Measurements from ENCODE around the gene APEX2.
"Not testable (repeated sequence)": the region's sequence is repeated elsewhere in the genome, so short reads cannot be mapped to it uniquely, and the experiment has no call there.

The APEX2 gene, protein sequence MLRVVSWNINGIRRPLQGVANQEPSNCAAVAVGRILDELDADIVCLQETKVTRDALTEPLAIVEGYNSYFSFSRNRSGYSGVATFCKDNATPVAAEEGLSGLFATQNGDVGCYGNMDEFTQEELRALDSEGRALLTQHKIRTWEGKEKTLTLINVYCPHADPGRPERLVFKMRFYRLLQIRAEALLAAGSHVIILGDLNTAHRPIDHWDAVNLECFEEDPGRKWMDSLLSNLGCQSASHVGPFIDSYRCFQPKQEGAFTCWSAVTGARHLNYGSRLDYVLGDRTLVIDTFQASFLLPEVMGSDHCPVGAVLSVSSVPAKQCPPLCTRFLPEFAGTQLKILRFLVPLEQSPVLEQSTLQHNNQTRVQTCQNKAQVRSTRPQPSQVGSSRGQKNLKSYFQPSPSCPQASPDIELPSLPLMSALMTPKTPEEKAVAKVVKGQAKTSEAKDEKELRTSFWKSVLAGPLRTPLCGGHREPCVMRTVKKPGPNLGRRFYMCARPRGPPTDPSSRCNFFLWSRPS

DNA sequence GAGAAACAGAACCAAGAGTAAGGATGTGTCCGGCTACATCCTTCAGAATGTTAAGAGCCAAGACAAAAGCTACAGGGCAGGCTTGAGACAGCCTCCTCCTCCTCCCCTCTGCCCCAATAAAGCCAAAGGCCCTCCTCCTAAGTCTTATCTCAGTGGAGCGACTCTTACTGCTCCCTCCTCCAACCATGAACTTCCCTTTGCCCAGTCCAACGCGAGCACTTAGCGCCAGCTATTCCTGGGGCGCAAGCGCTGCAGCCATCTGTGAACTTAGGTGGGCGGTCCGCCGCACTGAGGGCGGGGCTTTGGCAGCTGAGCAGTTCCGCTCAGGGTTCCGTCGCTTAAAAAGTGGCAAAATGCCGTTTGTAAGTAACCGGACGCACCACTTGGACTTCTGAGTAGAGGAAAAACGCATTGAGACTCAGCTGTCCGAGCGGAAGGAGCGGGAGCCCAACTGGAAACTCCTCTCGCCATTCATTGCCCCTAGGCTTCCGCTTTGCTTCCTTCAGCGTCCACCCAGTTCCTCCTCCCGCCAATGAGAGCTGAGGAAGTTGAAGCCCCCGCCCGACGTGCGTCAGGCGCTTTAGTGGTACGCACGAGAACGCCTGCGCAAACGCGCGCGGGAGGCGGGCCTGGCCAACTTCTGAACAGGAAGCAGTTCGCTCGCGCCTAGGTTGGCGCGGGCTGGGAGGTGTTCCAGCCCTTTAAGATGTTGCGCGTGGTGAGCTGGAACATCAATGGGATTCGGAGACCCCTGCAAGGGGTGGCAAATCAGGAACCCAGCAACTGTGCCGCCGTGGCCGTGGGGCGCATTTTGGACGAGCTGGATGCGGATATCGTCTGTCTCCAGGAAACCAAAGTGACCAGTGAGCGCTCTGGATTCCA is at the start of gene APEX2:
Gene APEX2, plus strand, starts transcription at position 647 of the 882 bp plus-strand sequence. Its CDS starts 60 bp downstream, at position 707.
- peak; percentile 80 for DNase-seq (ENCODE audit: low read depth)

DNA sequence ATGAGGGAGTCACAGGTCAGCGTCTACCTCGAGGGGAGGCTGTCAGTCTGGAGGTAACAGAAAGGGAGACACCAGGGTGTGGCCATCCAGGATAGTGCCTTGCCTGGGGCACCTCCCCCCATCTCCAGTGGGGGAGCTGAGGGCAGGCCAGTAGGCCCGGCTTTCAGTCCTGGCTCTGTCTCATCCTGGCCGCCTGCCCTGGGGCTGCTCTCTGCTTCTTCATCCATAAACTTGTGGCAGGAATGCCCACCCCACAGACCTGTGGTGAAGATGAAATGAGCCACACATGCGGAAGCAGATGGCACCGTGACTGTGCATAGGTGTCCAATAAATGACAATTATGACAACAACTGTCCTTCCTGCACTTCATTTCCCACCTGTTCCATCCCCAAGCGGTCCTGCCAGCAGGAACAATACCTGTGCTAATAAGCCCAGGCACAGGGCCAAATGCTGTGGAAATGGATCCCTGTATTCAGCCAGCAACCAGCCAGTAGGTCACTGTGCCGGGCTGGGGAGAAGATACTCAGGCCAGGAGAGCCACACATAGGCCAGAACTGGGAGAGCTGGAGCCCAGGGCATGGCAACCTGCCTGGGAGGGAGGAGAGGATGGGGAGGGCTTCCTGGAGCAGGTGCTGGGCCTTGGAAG is 49.3 kb upstream of the APEX2 start:
- no peak for DNase-seq (ENCODE audit: low read depth)

DNA sequence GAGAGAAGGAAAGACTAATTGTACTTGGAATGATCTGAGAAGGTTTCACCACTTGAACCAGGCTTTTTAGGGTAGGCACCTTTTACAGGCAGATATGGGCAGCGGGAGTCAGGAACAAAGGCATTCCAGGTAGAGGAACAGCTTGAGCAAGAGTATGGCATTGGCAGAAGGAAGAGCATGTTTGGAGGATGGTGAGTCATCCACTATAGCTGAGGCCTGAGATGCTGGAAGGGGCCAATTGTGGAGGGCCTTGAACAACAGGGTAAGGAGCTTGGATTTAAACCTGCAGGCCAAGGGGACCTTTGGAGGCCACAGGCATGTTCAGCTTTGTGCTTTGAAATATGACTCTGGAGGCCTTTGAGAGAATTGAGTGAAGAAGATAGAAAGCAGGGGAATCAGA is 38.4 kb upstream of the APEX2 start:
- no peak for DNase-seq (ENCODE audit: low read depth)

DNA sequence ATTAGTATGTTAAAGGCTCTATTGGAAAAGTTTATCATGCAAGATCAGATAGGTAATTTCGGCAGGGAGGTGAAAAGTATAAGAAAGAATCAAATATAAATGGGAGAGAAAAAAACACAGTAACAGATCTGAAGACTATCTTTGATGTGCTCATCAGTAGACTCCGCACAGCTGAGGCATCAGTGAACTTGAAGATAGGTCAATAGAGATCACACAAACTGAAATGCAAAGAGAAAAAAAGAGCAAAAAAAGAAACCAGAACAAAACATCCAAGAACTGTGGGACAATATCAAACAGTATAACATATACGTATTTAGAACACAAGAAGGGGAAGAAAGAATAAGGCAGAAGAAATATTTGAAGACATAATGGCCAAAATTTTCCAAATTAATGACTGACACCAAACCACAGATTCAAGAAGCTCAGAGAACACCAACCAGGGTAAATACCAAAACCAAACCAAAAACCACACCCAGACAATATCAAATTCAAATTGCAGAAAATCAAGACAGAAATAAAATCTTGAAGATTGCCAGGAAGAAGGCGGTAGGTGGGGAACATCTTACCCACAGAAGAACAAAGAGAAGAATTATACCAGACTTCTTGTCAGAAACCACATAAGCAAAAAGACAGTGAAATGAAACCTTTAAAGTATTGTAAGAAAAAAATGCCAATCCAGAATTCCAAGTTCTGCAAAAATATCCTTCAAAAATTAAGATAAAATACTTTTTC is 35.2 kb upstream of the APEX2 start:
- DNase-seq (ENCODE audit: low read depth) = no peak

DNA sequence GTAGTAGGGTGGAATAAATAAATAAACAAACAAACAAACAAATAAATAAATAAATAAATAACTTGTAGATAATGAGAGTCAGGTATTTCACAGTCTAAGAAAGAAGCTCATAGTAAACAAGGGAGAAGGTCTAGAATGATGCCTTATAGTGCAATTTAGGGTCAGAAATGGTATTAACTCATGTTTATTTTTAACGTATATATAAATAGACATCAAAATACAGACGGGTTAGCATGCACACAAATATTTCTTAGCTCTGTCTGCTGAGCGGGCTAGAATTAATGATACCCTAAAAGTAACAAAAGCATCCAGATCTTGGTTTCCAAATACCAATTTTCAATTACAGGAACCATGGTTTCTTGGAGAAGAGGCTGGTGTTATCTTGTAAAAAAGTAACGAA is 22.8 kb upstream of the APEX2 start:
- no peak for DNase-seq (ENCODE audit: low read depth)

DNA sequence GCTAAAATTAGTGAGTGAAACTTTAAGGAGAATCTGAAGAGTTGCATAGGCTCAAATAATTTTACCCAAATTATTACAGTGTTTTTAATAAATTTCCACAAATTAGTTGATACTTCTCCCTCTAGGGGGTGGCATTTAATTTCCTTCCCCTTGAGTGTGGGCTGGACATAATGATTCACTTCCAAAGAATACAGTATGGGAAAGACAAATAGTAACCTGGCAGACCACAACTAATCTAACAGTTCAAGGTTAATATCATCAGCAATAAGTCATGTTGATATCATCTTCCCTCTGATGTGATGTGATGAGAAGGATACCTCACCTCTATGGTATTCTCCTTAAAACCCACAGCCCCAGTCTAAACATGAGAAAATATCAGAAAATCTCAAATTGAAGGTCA is 21.7 kb upstream of the APEX2 start:
- no peak for DNase-seq (ENCODE audit: low read depth)

DNA sequence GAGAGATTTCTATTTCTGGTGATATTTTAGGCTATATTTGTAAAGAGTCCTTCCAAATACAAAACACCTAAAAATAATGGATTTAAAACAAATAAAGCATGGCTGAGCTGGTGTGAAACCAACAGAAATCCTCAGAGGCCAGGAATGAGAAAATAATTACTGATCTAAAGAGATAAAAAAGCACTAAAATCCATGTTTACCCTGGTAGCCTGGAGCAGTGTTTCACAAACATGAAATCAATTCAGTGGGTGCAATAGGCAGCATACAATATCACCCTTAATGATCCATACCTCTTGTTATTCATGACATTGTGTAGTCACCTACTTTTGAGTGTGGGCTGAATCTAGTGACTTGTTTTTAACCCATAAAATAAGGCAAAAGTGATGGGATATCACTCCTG is 20.7 kb upstream of the APEX2 start:
- DNase-seq (ENCODE audit: low read depth) = no peak

DNA sequence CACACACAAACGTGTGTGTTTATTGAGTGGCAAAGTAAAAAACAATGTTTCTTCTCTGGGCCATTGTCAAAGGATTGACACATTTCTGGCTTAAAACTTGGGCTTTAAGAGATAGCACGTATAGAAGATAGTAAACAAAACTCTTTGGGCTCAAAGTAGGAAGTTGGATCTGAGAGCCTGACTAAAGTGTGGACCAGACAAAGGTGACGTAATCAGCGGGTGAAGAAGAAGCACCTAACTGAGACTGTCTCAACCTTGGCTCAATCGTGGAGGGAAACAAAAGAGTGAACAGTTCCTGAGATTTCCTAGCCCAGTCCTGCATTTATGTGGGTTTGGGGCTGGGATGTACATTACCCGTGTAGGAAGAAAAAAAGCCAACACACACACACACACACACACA is 19.8 kb upstream of the APEX2 start:
- no peak for DNase-seq (ENCODE audit: low read depth)

DNA sequence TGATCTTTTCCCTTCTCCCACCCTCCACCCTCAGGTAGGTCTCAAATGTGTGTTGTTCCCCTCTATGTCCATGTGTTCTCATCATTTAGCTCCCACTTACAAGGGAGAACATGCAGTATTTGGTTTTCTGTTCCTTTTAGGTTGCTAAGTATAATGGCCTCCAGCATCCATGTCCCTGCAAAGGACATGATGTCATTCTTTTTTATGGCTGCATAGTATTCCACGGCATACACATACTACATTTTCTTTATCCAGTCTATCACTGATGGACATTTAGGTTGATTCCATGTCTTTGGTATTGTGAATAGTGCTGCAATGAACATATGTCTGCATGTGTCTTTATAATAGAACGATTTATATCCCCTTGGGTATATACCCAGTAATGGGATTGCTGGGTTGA is 16.9 kb upstream of the APEX2 start:
- DNase-seq (ENCODE audit: low read depth) = not testable (repeated sequence)

DNA sequence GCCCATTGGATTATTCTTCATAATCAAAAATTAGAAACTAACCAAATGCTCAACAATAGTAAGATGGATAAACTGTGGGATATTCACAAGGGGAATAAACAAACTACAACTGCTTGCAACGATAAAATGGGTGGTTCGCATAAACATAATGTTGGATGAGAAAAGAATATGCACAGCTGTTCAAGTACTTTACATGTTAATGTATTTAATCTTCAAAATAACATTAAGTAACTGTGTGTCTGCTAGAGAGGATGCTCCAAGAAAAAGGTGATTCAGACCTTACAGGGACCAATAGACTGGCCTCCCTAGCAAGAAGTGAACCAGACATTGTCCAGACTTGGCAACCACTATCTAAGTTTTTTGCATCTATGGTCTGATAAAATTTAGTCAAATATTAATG is 8.5 kb upstream of the APEX2 start:
- DNase-seq (ENCODE audit: low read depth) = no peak

DNA sequence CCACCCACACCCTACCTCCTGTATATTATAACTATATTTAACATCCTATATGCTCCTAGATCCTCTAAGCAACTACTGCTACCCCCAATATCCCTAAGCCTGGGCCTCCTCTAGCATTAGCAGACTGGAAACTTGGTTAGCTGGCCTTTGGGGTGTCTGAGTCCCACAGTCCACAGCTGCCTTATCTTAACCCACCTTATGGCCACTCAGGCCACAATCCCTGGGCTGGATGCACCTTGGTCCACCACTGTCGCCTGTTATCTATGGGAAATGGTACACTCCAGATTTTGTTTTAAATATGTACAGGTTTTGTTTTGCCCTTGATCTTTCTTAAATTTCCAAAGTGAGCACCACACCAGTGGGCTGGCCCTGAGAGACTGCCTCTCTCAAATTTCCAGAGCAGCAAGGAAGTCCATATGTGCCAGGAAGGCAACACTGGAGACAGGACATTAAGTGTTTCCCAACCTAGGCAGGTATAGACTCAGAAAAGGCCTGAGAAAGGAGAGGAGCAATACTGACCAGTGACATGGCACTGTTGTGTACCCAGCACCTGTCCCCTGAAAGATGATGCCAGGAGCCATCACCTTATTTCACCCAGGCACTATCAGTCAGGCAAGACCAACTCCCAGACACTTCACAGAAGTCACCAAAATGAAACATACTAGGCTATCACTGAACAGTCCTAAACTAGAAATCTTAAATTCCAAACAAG is 7.1 kb upstream of the APEX2 start:
- no peak for DNase-seq (ENCODE audit: low read depth)

DNA sequence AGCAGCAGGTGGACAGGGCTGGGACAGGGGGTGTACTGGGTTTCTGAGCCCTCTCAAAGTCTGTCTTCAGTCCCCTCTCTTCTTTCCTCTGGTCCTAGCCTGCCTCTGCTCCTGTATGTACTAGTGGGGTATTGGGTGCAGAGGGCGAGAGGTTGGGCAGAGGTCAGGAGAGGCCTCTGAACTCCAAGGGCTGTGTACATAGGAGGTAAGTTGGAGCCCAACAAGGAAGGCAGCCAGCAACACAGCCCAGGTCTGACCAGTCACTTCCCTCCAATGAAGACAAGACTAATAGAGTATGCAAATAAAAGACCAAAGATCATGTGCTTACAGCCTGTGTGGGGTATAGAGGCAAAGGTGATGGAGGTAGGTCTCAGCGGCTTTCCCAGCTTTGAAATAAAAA is 6.1 kb upstream of the APEX2 start, which contains the start of gene PFKFB1:
Gene PFKFB1, minus strand, starts transcription at position 90 of the 400 bp plus-strand sequence. CDS start 181 bp downstream, outside the sequence.
- no peak for DNase-seq (ENCODE audit: low read depth)

DNA sequence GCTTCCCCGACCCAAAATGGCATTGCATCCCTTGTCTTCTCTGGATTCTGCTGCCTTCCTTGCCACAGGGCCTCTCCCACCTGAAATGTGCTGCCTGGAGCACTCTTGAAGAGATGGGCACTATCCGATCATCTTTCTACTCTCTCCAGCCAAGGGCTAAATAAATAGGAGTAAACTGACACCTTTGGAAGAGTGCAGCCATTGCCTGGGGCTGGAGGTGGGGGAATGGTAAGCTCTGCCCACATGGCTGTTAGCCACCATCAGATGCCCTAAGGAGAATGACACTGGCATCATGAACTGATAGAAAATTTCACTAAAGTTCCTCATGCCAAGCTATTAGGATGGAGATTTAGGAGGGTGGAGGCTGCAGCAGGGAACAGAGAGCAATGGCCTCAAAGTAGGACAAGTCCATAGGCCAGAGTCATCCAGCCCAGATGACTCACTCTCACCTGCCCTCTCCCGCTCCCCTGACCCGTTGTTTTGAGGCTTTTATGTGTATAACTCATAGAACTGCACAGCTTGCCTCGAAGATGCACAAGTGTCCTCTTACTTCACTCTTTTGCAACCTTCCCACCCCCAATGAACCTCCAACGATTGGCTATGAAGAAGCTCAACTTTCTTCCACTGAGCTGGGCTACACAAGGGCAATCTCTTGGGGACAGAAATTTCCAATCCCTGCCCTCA is 5.4 kb upstream of the APEX2 start:
- no peak for DNase-seq (ENCODE audit: low read depth)

DNA sequence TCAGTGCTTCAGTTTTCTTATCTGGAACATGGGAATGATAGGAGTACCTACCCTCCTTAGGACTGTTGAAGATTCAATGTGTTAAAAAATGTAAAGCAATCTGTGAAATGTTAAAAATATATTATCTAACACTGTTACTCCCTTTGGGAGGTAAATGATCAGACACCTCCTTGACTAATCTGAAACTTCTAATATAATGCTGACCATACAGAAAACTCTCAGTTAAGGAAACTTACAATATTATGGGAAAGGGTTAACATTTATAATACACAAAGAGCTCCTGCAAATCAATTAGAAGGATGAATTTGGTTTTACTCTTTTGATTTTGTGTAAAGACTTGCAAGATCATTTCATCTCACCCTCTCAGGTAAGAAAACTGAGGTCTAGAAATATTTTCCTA is 4.5 kb upstream of the APEX2 start:
- no peak for DNase-seq (ENCODE audit: low read depth)

DNA sequence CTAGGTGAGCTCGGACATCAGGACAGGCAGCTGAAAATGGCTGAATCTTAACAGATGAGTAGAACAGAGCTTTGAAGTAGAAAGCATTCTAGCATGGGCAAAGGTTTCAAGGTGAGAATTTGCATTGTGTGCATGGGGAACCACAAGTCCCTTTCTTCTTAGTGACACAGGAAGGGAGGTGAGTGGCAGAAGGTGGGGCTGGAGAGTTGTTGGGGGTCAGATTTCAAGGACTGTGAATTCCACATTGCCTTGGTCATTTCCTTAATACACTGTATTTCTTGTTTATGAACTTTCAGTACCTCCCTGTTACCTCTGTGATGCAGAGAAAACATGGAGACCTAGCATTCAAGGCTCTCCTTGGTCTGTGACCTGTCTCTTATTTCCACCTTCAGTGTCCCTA is 4.1 kb downstream of the APEX2 start:
- DNase-seq (ENCODE audit: low read depth) = no peak

DNA sequence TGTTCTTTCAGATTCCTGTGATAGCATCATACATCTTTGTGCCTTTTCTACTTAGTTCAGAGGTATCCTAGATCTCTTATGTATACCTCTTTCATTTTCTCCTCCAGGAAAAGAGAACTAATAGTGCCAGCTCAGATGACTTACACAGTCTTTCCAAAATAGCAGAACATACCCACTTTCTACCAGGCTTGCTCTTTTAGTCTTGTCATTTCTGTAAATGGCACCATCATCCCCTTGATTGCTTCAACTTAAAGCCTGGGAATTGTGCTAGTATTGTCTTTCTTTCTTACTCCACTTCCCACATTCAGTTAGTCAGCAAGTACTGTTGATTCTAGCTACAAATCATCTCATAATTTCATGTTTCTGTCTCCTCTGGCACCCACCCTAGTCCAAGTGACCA is 5.1 kb downstream of the APEX2 start:
- no peak for DNase-seq (ENCODE audit: low read depth)

DNA sequence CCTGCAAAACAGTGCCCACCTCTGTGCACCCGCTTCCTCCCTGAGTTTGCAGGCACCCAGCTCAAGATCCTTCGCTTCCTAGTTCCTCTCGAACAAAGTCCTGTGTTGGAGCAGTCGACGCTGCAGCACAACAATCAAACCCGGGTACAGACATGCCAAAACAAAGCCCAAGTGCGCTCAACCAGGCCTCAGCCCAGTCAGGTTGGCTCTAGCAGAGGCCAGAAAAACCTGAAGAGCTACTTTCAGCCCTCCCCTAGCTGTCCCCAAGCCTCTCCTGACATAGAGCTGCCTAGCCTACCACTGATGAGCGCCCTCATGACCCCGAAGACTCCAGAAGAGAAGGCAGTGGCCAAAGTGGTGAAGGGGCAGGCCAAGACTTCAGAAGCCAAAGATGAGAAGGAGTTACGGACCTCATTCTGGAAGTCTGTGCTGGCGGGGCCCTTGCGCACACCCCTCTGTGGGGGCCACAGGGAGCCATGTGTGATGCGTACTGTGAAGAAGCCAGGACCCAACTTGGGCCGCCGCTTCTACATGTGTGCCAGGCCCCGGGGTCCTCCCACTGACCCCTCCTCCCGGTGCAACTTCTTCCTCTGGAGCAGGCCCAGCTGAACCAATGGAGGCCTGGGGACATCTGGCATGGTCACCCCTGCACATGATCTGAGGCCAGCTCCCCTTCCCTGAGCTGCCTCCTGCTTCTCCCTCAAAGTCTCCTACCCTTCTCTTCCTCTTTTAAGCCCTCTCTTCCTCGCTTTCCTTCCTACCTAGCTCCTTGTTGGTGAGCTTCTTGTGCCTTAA is 6.9 kb downstream of the APEX2 start:
- DNase-seq (ENCODE audit: low read depth) = no peak

DNA sequence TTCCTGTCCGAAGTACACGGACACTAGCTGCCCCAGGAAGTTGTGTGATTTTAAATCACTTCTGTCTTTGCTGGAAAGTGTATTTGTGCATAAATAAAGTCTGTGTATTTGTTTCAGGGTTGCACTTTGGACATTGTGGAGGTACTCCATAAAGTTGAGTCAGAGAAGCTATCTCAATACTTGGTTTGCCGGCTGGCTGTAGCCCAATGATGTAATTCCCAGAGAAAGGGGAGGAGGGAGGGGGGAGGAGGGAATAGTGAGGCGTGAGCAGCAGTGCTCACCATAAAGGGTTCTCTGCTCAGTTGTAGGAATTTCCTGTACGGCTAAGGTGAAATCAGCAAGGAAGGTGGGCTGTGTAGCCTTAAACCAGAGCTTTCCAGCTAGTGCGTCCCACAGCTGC is 7.5 kb downstream of the APEX2 start:
- no peak for DNase-seq (ENCODE audit: low read depth)

DNA sequence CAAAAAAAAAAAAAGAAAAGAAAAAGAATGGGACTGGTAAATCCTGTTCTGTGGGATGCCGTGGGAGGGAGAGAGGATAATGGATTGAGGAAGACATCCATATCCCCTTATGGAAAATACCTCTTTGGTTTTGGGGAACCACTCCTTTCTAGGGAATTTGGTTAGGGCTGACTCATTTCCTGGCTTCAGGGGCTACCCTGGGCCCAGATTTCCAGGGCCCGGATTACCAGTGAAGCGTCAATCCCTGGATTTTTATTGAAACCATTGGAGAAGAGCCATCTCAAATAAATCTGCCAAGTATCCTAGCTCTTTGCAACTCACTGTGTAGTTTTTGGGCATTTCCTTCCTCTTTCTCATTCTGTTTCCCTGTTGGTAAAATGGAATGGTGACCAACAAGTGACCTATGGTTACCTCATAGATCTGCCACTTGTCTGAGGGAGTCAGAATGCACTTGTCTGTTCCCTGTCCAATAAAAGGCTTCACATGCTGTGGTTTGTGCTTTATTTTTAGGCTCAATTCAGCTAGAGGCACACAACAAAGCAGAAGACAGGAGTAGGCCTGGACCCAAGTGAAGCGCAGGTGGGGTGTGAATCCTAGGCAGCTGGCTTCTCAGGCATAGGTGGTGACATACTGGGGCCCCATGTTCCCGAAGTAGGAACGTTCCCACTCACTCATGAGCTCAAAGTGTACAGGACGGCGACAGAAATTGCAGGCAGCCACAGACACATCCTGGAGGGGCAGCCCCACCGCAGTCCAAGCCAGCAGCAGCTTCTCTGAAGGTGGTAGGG is 8.6 kb downstream of the APEX2 start:
- DNase-seq (ENCODE audit: low read depth) = no peak

Data from activated T-helper 9 cell treated with anti-CD3 and anti-CD28 coated beads, Interleukin-2, amount 50 U/mL, for 16 hours (primary cell).